NCI-H1417 (cell line): ENCODE measurements around the gene OR7A10.

ENCODE experiments used
- DNase-seq, 3 experiments: peaks; one replicate each; lab custom pipeline; 2025; lab: John Stamatoyannopoulos, UW

OR7A10 gene

GRCh38 chr19:14795078-14795721 is 53.5 kb downstream of the OR7A10 start:
- no peak for DNase-seq

GRCh38 chr19:14792250-14792649 is 56.5 kb downstream of the OR7A10 start:
- DNase-seq: peak in 1 of 3 experiments; percentile 9
